ENCODE measurements around the gene MOB3B.

DNA sequence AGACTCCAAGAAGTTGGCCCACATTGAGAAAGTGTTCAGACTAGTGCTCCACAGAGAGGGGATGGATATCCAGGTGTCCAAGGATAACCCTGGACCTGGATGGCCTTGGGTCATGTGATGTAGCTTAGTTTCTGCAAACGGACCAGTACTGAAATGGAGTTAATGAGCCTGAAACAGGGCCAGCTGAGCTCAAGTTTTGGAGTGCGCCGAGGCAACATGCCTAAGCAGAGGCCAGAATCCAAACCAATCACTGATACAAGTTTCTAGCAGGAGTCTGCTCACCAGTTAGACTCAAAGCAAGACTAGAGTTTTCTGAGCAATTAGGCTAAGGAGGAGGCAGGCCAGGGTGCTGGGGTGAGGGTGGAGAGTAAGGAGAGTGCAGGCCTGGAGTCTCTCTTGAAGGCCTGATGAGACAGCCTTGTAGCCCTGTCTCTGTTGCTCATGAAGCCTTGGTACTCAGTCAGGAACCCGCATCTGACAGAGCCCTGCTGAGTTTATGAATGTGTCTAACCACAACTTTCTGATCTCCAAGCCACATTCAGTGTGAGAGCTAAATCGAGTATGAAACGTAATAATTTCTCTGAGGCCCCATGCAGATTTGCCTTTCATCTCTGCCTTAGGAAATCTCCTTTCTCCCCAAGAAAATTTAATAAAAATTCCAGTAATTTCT lies 163.8 kb downstream of the MOB3B start:
- no peak for TF ChIP-seq CTCF (conservative IDR thresholded peaks at IDR 0.05; ENCODE audit: low read depth, low read length)
- TF ChIP-seq EZH2 (IDR thresholded peaks at IDR 0.05; ENCODE audit: borderline replicate concordance, low read depth, low read length, poor library complexity, severe bottlenecking) = no peak
